Measurements from ENCODE around the gene DLK1.
A peak's percentile ranks its signal among the peaks of the same experiment; 100 is the strongest.

The DLK1 gene

DNA sequence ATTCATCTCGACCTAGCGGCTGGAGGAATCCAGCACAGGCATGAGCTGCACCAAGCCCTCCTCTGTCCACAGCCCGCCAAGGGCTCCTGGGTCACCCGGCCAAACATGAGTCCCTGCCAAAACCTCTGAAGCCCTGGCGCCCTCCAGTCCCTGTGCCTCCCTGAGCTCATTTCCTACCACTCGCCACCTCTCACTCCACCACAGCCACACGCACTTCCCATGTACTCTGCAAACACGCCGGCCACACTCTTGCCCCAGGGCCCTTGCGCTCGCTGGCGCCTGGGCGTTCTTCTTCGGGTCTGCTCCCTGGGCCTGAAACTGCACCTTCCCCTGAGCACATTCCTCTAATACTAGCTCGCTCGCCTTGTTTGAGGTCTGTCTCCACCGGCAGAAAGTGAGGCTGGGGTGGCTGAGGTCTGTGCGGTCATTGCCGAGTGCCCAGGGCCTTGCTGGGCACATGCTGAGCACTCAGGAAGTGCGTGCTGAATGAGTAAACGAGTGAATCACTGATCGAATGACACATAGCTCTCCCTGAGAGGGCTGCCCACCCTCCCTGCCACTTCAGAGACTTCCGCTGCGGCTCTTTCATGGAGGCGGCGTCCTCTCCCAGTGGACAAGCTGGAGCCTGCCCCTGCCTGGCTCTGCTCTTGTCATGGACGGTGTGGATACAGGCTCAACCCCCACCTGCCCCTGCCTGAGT, 33.7 kb upstream of the DLK1 start:
- no peaks in the 10 kb centered on the region for H3K9me3 ChIP-seq (ENCODE audit: control extremely low read depth in 1 of 5, control insufficient read depth in 4 of 5, insufficient read depth in 2 of 5, low read depth in 1 of 5, low read length in 4 of 5)
- peaks cover 0 to 28% (median 1%) of the 10 kb centered on the region in 4 experiments for H3K4me1 ChIP-seq (ENCODE audit: control extremely low read depth in 1 of 4, control insufficient read depth in 4 of 4, insufficient read depth in 4 of 4, low read length in 3 of 4)
- WGBS (ENCODE audit: insufficient coverage): 80% methylated on average over 24 of the region's 27 CpGs
- no peaks in the 10 kb centered on the region for H3K36me3 ChIP-seq (ENCODE audit: control insufficient read depth in 4 of 4, insufficient read depth in 4 of 4, low read length in 3 of 4)
- CTCF ChIA-PET: interaction anchor here (0.6 to 1.1 kb wide), 3 partner anchors 11 to 69 kb away, joined by 3 read pairs; no protein-coding TSS in a partner anchor
- DNase-seq: peak in 1 of 3 donors; percentile 49
- no peaks in the 10 kb centered on the region for H3K27me3 ChIP-seq (replicated peaks in 2 of 5; ENCODE audit: control insufficient read depth in 4 of 5, insufficient read depth in 5 of 5, low read length in 4 of 5)
- no peak overlapping the region for H3K27ac ChIP-seq (ENCODE audit: insufficient read depth in 1 of 2, low read depth in 1 of 2, low read length in 2 of 2, poor library complexity in 1 of 2, severe bottlenecking in 2 of 2)
- POLR2A ChIA-PET: interaction anchor here (0.6 kb wide), 1 partner anchor 47 kb away, joined by 4 read pairs; no protein-coding TSS in a partner anchor
- no peak overlapping the region for H3K4me3 ChIP-seq (ENCODE audit: control insufficient read depth in 1 of 7, extremely low read depth in 1 of 7, insufficient read depth in 4 of 7, low read depth in 2 of 7, low read length in 6 of 7)

DNA sequence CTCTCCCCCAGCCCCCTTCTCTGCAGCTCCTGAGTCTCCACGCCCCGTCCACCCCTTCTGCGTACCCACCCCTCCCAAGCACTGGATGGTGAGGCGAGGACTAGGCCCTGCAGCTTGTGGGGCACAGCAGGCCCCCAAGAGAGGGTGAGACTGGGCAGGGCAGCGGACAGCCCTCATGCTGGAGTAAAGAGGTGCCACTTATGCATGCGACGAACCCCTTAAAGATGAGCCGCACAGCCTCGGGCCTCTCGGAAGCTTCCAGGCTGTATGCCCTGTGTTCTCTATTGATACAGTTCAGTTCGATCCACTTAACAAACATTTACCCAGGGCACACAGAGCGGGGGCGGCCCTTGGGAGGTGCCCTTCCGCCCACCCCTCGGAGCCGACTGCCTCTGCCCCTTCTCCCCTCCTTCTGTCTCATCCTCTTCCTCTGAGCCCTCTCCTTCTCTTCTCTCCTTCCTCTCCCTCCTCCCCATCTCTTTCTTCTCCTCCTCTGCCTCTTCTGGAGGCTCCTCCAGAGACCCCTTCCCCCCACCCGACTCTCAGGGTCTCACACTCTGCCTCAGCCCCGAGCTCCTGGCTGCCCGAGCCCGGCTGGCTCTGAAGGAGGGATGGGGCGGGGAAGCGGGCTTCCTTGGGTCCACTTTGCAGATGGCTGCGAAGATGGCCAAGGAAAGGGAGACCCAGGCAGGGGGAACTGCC, 32.7 kb upstream of the DLK1 start:
- Histone ChIP-seq H3K27me3 (replicated peaks in 2 of 5; ENCODE audit: control insufficient read depth in 4 of 5, insufficient read depth in 5 of 5, low read length in 4 of 5) (no peaks in the 10 kb centered on the region), H3K4me3 (ENCODE audit: control insufficient read depth in 1 of 7, extremely low read depth in 1 of 7, insufficient read depth in 4 of 7, low read depth in 2 of 7, low read length in 6 of 7) (no peak overlapping the region), H3K4me1 (ENCODE audit: control extremely low read depth in 1 of 4, control insufficient read depth in 4 of 4, insufficient read depth in 4 of 4, low read length in 3 of 4) (peaks cover 0 to 29% (median 10%) of the 10 kb centered on the region in 4 experiments), H3K27ac (ENCODE audit: insufficient read depth in 1 of 2, low read depth in 1 of 2, low read length in 2 of 2, poor library complexity in 1 of 2, severe bottlenecking in 2 of 2) (no peak overlapping the region), H3K36me3 (ENCODE audit: control insufficient read depth in 4 of 4, insufficient read depth in 4 of 4, low read length in 3 of 4) (no peaks in the 10 kb centered on the region), H3K9me3 (ENCODE audit: control extremely low read depth in 1 of 5, control insufficient read depth in 4 of 5, insufficient read depth in 2 of 5, low read depth in 1 of 5, low read length in 4 of 5) (no peaks in the 10 kb centered on the region)
- DNase-seq: no peak
- ChIA-PET CTCF (interaction anchor here (0.7 to 1.4 kb wide), 2 partner anchors 13 to 18 kb away, joined by 3 to 4 read pairs; no protein-coding TSS in a partner anchor), POLR2A (no interaction called here)
- 96% methylated on average over 20 of the region's 23 CpGs for WGBS (ENCODE audit: insufficient coverage)

DNA sequence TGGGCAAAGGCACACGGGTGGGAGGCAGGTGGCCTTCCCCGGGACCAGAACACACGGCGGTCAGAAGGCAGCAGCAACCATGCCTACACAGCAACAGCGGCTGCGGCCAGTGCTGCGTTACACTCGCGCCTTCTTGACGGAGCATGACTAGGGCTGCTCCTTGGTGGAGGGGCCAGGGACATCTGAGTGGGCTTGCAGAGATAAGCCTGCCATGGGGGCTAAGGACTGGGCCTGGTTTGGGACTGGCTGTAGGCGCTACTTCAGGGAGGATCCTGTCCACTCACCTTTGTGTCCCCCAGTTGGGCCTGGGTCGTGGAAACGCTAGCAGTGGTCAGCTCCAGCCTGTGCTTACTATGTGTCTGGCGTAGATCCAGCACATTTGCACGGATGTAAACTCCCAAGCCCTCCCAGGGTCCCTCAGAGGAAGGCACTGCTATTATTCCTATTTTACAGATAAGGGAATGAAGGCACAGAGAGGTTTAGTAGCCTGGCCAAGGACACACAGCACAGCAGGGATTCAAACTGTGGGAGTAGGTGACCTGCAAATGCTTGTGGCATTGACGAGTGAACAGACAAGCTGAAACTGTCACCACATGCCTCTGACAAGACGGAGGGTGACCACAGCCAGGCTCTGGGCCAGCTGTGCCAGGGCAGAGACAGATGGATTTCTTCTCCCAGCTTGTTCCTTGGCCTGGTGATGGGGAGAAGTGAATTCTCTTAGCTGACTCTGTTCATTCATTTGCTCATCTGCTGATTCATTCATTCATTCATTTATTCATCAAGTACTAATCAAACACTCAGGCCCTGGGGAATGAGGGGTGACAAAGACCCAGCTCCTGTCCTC, 31.9 kb upstream of the DLK1 start:
- WGBS (ENCODE audit: insufficient coverage): 93% methylated on average over 17 of the region's 17 CpGs
- no peaks in the 10 kb centered on the region for H3K9me3 ChIP-seq (ENCODE audit: control extremely low read depth in 1 of 5, control insufficient read depth in 4 of 5, insufficient read depth in 2 of 5, low read depth in 1 of 5, low read length in 4 of 5)
- H3K27ac ChIP-seq (ENCODE audit: insufficient read depth in 1 of 2, low read depth in 1 of 2, low read length in 2 of 2, poor library complexity in 1 of 2, severe bottlenecking in 2 of 2): no peak overlapping the region
- no peaks in the 10 kb centered on the region for H3K36me3 ChIP-seq (ENCODE audit: control insufficient read depth in 4 of 4, insufficient read depth in 4 of 4, low read length in 3 of 4)
- ChIA-PET CTCF (interaction anchor here (1.4 kb wide), 1 partner anchor 17 kb away, joined by 4 read pairs; no protein-coding TSS in a partner anchor), POLR2A (interaction anchor here (0.8 kb wide), 1 partner anchor 17 kb away, joined by 3 read pairs; no protein-coding TSS in a partner anchor)
- peaks cover 0 to 34% (median 14%) of the 10 kb centered on the region in 4 experiments for H3K4me1 ChIP-seq (ENCODE audit: control extremely low read depth in 1 of 4, control insufficient read depth in 4 of 4, insufficient read depth in 4 of 4, low read length in 3 of 4)
- no peak for DNase-seq
- H3K4me3 ChIP-seq (ENCODE audit: control insufficient read depth in 1 of 7, extremely low read depth in 1 of 7, insufficient read depth in 4 of 7, low read depth in 2 of 7, low read length in 6 of 7): no peak overlapping the region
- H3K27me3 ChIP-seq (replicated peaks in 2 of 5; ENCODE audit: control insufficient read depth in 4 of 5, insufficient read depth in 5 of 5, low read length in 4 of 5): no peaks in the 10 kb centered on the region

DNA sequence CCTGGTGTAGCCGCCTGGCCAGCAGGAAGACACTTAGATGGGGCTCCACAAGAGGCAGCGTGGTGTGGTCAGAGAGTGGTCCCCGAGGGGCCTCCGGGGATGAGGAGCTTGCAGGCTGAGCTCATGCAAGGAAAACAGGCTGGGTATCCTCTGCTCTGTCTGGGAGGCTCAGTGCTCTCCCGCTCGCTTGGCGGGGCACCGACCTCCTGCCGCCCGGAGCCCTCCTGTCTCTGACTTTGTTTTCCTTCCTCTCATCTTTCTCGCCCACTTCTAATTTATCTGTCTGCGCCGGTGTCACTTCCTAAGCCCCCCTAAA, 31.3 kb upstream of the DLK1 start:
- CTCF ChIA-PET: no interaction called here
- 85% methylated on average over 12 of the region's 13 CpGs for WGBS (ENCODE audit: insufficient coverage)

DNA sequence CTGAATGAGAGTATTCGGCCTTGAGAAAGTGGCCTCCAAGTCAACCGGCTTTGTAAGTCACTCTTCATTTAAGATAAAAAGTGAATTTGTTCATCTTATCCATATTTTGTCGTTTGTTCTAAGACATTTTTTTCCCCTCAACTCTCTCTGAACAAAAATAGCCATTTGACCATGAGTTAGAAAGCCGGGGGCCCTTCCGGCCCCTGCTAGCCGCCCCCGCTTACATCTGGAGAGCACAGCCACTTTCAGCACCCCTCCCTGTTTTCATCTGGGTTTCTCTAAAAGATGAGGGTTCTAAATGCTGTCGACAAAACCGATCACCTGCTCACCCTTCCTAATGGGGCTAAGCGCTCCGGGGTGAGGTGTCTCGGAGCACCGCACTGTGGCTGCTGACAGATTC, 30.7 kb upstream of the DLK1 start:
- Histone ChIP-seq H3K27ac (ENCODE audit: insufficient read depth in 1 of 2, low read depth in 1 of 2, low read length in 2 of 2, poor library complexity in 1 of 2, severe bottlenecking in 2 of 2) (no peak overlapping the region), H3K9me3 (ENCODE audit: control extremely low read depth in 1 of 5, control insufficient read depth in 4 of 5, insufficient read depth in 2 of 5, low read depth in 1 of 5, low read length in 4 of 5) (no peaks in the 10 kb centered on the region), H3K4me1 (ENCODE audit: control extremely low read depth in 1 of 4, control insufficient read depth in 4 of 4, insufficient read depth in 4 of 4, low read length in 3 of 4) (peaks cover 0 to 44% (median 17%) of the 10 kb centered on the region in 4 experiments), H3K27me3 (replicated peaks in 2 of 5; ENCODE audit: control insufficient read depth in 4 of 5, insufficient read depth in 5 of 5, low read length in 4 of 5) (no peaks in the 10 kb centered on the region), H3K4me3 (ENCODE audit: control insufficient read depth in 1 of 7, extremely low read depth in 1 of 7, insufficient read depth in 4 of 7, low read depth in 2 of 7, low read length in 6 of 7) (no peak overlapping the region), H3K36me3 (ENCODE audit: control insufficient read depth in 4 of 4, insufficient read depth in 4 of 4, low read length in 3 of 4) (no peaks in the 10 kb centered on the region)
- no peak for DNase-seq
- ChIA-PET CTCF (no interaction called here), POLR2A (no interaction called here)
- 94% methylated on average over 12 of the region's 13 CpGs for WGBS (ENCODE audit: insufficient coverage)

More for the DNA sequence above, 31.3 kb upstream of the DLK1 start:
- no peaks in the 10 kb centered on the region for H3K27me3 ChIP-seq (replicated peaks in 2 of 5; ENCODE audit: control insufficient read depth in 4 of 5, insufficient read depth in 5 of 5, low read length in 4 of 5)
- no peak overlapping the region for H3K4me3 ChIP-seq (ENCODE audit: control insufficient read depth in 1 of 7, extremely low read depth in 1 of 7, insufficient read depth in 4 of 7, low read depth in 2 of 7, low read length in 6 of 7)
- no peaks in the 10 kb centered on the region for H3K36me3 ChIP-seq (ENCODE audit: control insufficient read depth in 4 of 4, insufficient read depth in 4 of 4, low read length in 3 of 4)
- no peak for DNase-seq
- no peaks in the 10 kb centered on the region for H3K9me3 ChIP-seq (ENCODE audit: control extremely low read depth in 1 of 5, control insufficient read depth in 4 of 5, insufficient read depth in 2 of 5, low read depth in 1 of 5, low read length in 4 of 5)
- POLR2A ChIA-PET: interaction anchor here (0.8 kb wide), 1 partner anchor 16 kb away, joined by 3 read pairs; no protein-coding TSS in a partner anchor
- peaks cover 0 to 39% (median 17%) of the 10 kb centered on the region in 4 experiments for H3K4me1 ChIP-seq (ENCODE audit: control extremely low read depth in 1 of 4, control insufficient read depth in 4 of 4, insufficient read depth in 4 of 4, low read length in 3 of 4)
- no peak overlapping the region for H3K27ac ChIP-seq (ENCODE audit: insufficient read depth in 1 of 2, low read depth in 1 of 2, low read length in 2 of 2, poor library complexity in 1 of 2, severe bottlenecking in 2 of 2)

DNA sequence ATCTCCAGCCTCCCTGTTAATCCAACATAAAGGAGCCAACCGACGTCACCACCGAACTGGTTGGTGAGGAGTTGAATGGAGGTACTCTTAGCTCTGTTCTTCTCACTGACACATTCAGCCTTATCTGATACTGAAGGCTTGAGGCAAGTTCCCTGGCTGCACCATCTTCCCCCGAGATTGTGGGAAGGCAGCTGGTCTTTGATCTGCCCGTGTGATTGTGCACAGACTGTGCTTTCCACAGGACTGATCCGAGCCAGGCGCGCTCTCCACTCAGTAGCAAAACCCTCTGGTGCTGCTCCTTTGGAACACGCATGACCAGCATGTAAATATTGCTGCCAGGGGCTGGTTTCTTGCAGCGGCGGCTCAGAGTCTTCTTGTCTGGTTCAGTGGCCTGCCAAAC, 30.1 kb upstream of the DLK1 start:
- POLR2A ChIA-PET: no interaction called here
- CTCF ChIA-PET: no interaction called here
- H3K4me1 ChIP-seq (ENCODE audit: control extremely low read depth in 1 of 4, control insufficient read depth in 4 of 4, insufficient read depth in 4 of 4, low read length in 3 of 4): peaks cover 0 to 44% (median 17%) of the 10 kb centered on the region in 4 experiments
- 64% methylated on average over 7 of the region's 11 CpGs for WGBS (ENCODE audit: insufficient coverage)
- H3K27ac ChIP-seq (ENCODE audit: insufficient read depth in 1 of 2, low read depth in 1 of 2, low read length in 2 of 2, poor library complexity in 1 of 2, severe bottlenecking in 2 of 2): no peak overlapping the region
- H3K9me3 ChIP-seq (ENCODE audit: control extremely low read depth in 1 of 5, control insufficient read depth in 4 of 5, insufficient read depth in 2 of 5, low read depth in 1 of 5, low read length in 4 of 5): no peaks in the 10 kb centered on the region
- no peaks in the 10 kb centered on the region for H3K36me3 ChIP-seq (ENCODE audit: control insufficient read depth in 4 of 4, insufficient read depth in 4 of 4, low read length in 3 of 4)
- H3K27me3 ChIP-seq (replicated peaks in 2 of 5; ENCODE audit: control insufficient read depth in 4 of 5, insufficient read depth in 5 of 5, low read length in 4 of 5): no peaks in the 10 kb centered on the region
- DNase-seq: peak in 1 of 3 donors; percentile 41
- H3K4me3 ChIP-seq (ENCODE audit: control insufficient read depth in 1 of 7, extremely low read depth in 1 of 7, insufficient read depth in 4 of 7, low read depth in 2 of 7, low read length in 6 of 7): no peak overlapping the region
